Fibroblast of skin of right quadriceps (primary cell): ENCODE results near the gene RITA1.

ENCODE experiments used
- DNase-seq: peaks from one replicate; pipeline ENCODE4 v3.0.0-alpha.2; 2013

The RITA1 gene

DNA sequence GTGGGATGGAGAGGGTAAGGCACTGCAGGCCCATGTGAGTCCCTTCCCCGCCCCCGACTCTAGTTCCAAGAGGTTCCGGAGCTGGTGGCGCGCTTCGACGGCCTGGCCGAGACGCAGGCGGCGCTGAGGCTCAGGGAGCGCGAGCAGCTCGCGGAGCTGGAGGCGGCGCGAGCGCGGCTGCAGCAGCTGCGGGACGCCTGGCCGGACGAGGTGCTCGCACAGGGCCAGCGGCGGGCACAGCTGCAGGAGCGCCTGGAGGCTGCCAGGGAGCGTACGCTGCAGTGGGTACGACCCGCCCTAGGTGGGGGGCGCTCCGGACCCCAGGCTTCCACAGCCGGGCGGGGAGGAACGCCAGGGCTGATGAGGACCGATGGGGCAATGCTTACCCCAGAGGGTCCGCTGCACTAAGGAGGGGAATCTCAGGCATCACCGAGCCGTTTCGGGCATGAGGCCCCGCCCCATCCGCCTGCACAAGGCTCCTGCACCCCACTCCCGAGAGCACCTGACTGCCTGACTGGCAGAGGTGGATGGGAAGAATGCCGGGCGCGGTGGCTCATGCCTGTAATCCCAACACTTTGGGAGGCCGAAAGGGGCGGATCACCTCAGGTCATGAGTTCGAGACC, 31.1 kb upstream of the RITA1 start:
- no peak for DNase-seq

DNA sequence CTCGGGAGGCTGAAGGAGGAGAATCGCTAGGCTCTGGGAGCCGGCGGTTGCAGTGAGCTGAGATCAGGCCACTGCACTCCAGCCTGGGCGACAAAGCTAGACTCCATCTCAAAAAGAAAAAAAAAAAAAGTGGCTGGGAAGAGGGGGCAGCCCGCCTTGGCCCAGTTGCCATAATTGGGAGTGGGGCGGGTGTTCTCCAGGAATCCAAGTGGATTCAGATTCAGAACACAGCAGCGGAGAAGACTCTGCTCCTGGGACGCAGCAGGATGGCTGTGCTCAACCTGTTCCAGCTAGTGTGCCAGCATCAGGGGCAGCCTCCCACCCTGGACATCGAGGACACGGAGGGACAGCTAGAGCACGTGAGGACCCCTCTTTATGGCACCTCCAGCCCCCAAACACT, 30.5 kb upstream of the RITA1 start:
- no peak for DNase-seq

DNA sequence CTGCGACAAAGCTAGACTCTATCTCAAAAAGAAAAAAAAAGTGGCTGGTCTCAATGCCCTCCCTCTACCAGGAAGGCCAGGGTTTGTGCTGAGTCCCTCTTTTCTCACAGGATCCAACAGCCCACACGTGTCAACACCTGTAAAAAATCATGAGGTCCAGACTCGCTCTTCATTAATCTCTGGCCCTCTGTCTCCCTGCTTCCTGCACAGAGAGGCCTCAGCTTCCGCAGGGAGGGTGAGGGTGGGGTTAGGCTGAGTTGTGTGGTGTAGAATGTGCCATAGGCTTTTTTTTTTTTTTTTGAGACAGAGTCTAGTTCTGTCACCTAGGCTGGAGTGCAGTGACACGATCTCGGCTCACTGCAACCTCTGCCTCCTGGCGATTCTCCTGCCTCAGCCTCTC, 29.9 kb upstream of the RITA1 start:
- no peak for DNase-seq

DNA sequence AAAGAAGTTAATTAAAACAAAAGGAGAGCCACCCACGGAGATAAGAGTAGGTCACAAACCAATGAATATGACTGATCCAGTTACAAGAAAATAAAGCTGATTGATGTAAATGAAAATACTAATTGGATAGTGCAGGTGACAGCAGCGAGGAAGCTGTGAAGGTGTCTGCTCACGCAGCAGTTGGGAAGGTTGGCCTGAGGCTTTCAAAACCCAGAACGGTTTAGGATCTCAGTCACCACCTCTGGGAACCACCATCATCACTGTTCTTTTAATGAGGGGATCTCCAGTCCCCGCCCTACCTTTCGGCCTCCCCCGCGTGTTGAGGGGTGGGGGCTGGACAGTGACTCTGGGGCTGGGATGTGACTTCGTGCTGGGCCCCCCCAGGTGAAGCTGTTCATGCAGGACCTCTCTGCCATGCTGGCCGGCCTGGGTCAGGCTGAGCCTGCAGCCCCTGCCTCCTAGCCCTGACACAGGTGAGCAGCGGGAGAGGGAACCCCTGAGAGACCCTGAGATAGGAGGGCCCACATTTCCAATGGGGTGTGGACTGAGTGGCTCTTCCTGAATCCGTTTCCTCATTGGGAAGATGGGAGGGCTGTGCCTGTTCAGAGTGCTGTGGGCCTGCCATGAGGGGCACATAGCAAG, 28.2 kb upstream of the RITA1 start:
- DNase-seq: no peak

DNA sequence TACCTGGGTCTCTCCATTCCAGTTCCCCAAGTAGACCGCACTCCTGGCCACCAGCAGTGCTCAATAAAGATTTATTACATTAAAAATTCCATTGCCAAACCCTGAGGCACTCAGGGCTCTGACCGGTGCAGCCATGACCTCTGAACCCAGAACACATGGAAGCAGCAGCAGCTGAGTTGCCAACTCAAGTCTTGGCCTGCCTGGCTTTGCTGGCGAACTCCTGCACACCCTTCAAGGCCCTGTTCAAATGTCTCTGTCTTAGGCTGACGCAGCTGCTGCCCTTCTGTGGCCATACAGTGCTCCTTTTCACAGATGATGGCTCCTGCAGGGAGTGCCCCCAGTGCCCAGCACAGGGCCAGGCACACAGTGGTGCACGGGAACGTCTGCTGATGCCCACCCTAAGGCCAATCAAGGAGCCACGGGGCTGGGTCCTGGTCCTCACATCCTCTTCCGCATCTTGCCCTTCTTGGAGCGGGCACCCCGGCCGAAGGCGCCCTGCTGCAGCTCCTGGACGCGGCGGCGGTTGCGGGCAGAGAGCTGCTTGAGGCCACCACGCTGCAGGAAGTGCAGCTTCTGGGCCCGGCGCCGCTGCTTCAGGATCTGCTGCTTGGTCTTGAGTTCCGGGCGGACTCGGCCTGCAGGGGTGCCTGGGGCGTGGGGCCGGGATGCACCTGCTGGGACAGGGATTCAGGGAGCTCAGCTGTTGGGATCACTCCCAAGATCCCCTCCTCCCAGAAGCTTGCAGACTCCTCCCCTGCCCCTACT, 26.9 kb upstream of the RITA1 start:
- DNase-seq: no peak

DNA sequence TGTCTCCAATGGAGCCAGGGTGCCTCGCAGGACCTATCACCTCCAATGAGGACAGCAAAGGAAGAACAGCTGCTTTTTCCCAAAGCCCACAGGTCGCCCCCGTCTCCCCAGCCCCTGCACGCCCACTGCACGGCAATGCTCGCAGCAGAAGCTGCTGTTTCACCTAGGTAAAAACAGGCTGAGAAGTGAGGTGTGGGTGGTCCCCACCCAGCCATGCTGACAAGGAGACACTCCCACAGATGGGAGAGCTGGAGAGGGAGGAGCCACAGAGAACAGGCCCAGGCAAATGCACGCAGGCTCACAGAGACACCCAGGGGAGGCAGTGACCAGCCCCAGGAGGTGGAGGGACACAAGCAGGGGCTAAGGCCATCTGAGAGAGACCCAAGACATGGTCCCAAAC, 25.6 kb upstream of the RITA1 start:
- DNase-seq: no peak

DNA sequence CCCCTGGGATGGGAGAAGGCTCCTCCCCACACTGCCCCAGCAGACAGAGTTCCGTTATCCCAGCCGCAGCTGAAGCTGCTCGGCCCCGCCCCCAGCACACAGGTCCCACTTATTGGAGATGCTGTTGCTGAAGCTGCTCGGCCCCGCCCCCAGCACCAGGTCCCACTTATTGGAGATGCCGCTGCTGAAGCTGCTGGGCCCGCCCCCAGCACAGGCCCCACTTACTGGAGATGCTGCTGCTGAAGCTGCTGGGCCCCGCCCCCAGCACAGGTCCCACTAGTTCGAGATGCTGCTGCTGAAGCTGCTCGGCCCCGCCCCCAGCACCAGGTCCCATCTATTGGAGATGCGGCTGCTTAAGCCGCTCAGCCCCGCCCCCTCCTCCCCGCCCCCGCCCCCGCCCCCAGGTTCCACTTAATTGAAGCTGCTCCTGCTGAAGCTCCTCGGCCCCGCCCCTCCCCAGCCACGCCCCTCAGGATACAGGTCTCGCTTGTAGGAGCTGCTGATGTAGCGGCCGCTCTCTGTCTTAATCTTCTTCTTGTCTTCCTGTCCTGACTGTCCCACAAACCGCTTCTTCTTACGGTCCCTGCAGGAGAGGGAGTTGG, 24.0 kb upstream of the RITA1 start:
- no peak for DNase-seq

DNA sequence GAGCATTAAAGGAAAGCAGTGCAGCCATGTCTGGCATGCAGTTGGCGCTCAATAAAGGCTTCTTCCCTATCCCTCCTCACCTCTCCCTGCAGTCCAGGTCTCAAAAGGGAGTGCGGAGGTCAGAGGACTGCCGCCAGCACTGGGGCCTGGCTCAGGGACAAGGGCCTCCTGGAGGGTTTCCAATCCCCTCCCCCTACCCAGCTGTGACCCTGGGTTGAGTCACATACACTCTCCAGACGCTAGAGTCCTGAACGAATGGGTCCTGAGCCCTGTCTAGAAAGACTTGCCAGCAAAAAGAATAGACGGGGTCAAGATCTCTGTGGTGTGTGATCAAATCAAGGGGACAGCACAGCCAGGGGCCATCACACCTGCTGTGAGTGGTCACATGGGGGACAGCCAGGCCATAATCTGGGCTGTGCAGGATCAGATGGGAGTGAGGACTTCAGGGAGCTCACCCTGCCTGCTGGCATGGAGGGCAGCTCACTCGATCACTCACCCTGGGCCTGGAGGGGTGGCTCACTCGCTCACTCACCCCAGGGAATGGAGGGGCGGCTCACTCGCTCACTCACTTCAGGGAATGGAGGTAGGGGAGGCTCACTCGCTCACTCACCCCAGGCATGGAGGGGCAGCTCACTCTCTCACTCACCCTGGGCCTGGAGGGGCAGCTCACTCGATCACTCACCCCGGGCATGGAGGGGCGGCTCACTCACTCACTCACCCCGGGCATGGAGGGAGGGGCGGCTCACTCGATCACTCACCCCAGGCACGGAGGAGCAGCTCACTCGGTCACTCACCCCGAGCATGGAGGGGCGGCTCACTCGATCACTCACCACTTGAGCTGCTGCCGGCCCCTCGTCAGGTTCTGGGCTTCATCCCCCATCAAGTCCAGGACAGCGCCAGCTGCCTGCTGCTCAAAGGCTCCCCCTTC, 23.2 kb upstream of the RITA1 start:
- DNase-seq: peak; percentile 44

DNA sequence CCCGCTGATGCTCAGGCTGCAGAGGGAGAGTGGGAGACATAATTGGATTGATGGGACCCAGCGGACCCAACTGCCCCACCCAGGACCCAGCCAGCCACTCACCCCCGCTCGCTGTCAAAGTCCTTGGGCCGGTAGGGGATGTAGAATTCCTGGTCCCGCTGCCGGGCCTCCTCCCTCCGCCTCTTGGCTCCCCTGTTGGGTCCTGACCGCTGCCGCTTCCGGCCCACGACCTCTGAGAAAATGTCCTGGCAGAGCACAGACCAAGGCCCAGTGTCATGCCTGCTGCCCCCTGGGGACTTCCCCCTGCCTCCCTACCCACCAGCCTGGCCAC, 22.5 kb upstream of the RITA1 start:
- no peak for DNase-seq

DNA sequence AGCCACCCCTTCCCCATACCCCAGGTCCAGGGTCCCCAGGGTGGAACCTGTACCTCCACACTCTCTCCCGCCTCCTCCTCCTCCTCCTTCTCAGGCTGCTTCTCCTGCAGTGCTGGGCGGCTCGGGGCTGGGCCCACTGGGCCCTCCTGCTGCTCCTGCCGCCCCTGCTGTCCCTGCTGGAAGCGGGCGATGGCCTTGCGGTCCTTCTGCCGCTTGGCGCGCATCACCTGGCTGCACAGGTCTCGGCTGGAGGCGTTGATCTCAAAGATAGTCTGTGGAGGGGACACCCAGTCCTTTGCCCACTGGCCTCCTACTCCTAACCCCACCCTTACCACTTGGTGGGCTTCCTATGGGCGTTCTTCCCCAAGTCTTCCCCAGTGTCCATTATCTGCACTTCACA, 21.5 kb upstream of the RITA1 start:
- no peak for DNase-seq

DNA sequence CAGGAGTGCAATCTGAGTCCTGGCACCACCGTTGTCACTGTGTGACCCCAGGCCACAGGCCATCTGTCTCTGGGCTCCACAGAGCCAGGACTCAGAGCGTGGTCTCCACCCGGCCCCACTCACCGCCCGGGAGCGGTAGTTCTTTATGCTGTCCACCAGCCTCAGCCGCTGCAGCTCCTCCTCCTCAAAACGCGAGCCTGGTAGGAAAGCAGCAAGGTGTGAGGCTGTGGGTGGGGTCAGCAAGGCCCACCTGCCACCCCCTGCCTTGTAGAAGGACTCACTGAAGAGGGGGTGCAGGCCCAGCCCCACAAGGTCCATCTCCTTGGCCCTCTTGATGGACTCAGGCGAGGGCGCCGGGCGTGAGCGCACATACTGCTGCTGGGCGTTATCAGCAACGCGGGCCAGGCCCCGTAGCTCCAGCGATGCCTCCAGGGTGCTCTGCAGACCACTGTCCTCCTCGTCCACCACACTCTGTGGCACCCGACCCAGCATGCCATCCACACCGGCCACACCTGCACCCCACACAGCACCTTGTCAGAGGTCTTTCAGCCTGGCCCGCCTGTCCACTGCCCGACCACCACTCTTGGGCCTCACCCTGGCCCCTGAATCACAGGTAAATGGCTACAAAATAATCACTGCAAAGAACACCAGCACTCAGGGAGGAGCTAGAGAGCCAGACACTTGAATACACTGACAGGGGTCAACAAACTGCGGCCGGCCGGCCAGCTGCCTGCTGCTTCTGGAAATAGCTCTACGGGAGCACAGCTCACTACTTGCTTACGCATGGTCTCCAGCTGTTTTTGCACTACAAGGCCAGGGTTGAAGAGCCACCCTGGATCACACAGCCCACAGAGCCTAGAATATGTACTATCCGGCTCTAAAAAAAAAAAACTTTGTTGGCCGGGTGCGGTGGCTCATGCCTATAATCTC, 19.7 kb upstream of the RITA1 start:
- DNase-seq: no peak

DNA sequence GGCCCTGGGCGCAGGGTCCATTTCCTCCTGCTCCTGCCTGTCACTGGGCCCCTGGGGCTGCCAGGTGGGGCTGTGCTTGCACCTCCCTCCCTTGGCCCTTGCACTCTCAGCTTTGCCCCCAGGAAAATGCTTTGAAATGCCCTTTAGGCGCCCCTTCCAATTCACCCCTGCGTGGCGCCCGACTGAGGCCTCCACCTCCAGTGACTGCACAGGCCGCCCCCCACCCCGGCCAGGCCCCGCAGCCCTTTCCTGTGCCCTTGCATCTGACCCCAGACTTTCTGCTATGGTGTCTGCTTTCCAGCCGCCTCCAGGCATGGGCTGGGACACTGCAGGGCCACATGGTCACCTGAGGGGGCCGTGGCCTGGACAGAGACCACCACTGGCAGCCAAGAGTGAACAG, 17.7 kb upstream of the RITA1 start:
- DNase-seq: no peak

DNA sequence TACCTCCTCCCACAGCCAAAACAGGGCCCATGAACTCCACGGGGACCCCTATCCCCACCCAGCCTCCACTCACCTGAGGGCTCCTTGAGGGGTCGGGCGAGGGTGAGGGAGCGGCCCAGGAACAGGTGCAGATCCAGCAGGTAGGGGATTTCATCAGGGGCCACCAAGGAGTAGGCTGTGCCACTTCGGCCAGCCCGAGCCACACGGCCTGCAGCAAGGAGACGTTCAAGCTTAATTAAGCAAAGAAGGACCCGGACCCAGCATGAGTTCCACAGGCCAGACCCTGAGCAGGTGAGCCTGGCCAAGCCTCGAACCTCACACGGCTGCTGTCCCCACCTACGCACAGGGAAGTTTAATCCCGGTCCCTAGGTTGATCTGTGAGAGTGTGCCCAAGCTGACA, 15.8 kb upstream of the RITA1 start:
- DNase-seq: no peak

DNA sequence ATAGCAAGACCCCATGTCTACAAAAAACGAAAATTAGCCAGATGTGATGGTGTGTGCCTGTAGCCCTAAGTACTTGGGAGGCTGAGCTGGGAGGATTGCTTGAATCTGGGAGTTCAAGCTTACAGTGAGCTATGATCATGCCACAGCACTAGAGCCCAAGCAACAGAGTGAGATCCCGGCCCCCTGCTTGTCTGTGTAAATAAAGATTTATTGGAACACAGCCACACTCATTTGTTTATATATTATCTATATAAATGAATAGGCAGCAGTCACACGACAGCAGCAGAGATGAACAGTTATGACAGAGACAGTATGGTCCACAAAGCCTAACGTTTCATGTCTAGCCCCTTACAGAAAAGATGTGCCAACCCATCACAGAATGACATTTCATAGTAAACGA, 15.1 kb upstream of the RITA1 start:
- DNase-seq: no peak

DNA sequence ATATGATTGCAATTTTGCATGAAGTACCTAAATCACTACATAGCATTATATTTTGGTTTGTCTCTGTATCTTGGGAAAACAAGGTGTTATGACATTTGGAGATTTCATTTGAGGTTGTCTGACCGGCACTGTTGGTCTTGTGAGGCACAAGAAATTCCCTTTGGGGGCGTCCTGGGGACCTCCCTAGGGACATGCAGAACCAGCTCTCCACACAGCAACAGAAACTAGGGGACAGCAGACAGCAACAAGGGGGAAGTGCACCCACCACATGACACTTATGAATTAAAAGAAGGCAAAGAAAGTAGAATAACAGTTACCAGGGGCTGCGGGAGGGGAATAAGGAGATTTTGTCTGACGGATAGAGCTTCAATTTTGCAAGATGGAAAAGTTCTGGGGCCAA, 14.6 kb upstream of the RITA1 start:
- DNase-seq: no peak

DNA sequence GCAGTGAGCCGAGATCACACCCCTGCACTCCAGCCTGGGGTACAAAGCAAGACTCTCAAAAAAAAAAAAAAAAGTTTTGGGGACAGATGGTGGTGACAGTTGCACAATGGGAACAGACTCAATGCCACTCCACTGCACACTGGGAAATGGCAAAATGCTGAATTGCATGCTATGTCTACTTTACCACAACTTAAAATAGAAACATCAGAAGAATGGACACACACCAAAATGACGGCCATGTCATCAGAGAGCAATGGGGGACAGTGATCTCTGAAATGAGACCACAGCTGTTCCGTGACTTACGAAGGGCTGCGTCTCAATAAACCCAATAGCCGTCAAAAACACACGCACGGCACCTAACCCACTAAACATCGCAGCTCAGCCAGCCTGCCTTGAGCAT, 14.0 kb upstream of the RITA1 start:
- no peak for DNase-seq

DNA sequence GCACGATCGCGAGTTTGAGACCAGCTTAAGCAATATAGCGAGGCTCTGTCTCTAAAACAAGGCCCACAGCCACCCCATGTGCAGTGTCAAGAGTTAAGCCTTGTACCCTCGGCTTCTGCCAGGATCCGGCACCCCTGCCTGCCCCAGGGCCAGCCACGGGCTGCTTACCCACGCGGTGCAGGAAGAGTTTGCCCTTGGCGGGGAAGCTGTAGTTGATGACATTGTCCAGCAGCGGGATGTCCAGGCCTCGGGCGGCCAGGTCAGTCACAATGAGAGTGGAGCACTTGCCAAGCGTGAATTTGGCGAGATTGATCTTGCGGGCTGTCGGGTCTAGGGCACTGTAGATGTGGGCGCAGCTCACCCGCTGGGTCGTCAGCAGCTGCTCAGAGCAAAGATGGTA, 13.3 kb upstream of the RITA1 start:
- no peak for DNase-seq

DNA sequence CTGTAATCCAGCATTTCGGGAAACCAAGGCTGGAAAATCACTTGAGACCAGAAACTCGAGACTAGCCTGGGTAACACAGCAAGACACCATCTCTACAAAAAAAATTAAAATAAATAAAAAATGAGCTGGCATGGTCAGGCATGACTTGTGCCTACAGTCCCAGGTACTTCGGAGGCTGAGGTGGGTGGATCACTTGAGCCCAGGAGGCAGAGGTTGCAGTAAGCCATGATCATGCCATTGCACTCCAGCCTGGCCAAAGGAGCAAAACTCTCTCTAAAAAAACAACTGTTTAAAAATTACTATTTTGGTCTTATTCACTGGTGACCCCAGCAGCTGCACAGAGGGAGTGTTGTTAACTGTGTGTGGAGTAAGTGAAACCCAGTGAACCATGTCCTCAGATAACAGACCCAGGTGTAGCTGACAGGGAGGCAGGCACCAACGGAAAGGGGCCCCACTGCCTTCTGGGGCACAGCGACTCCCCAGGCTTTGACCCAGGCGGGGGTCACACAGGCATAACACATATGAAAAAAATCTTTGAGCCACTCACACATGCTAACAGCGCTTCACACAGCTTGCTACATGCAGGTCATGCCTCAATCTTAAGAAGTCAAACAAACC, 12.3 kb upstream of the RITA1 start:
- DNase-seq: no peak

DNA sequence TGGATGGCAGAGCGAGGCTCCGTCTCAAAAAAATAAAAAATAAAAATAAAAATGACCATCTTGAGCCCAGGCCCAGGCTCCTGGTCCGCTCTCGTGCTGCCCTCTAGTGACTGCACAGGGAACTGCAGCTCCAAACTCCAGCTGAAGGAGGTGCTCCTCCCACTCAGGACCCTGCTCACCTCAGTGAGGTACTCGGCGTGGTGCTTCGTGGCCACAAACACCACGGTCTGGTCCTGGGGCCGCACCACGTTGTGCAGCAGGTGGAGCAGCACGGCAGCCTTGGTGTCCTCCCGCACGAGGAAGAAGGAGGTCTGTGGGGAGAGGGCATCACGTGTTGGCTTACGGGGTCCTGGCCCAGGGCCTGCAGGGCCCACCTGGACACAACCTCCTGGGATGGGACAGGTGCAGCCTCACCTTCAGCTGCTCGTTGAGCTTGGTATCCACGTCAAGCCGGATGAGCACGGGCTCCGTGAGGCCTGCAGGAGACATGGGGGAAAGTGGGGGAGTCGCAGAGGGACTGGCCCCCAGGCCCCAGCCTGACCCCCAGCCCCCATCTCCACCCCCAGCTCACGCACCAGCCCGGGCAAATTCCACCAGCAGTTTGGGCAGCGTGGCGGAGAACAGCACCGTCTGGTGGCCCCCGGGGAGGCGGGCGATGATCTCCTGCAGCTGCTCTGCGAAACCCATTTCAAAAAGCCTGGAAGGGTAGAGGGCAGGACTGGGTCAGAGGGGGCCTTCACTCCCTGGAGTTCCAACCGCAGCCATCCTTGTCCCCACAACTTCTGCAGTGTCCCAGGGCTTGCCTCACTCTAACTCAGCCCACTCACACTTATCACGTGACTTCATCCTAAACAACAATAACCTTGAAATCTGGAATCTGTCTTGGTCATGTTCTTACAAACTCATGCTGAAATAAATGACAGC, 10.8 kb upstream of the RITA1 start:
- DNase-seq: peak; percentile 48

DNA sequence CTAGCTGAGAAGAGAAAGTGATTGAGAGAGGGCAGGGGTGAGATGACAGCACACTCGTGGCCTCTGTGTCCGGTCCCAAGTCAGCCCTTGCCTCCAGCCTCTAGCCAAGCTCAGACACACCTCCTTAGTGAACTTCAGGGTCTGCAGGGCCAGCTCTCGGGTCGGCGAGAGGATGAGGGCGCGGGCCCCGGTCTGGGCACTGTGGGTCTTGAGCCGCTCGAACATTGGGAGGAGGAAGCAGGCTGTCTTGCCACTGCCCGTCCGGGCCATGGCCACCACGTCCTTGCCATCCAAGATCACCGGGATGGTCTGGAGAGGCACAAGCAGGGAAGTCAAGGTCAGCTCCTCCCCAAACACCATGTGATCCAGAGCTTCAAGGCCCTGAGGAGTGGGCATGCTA, 6.5 kb upstream of the RITA1 start:
- no peak for DNase-seq
